ENCODE results near the gene SEC16B.

The SEC16B gene

GRCh38 chr1:178010674-178011464 lies 41.0 kb upstream of the SEC16B start:
- no peak for TF ChIP-seq ZFX (IDR thresholded peaks at IDR 0.05; ENCODE audit: borderline replicate concordance)
- no peak for TF ChIP-seq CTCF (IDR thresholded peaks at IDR 0.05)
- no peak overlapping the region for H3K27ac ChIP-seq

GRCh38 chr1:178006043-178006442 lies 36.2 kb upstream of the SEC16B start:
- H3K27ac ChIP-seq = no peak overlapping the region
- TF ChIP-seq CTCF (IDR thresholded peaks at IDR 0.05) (no peak), ZFX (IDR thresholded peaks at IDR 0.05; ENCODE audit: borderline replicate concordance) (no peak)

GRCh38 chr1:178005450-178005849 lies 35.6 kb upstream of the SEC16B start:
- no peak for TF ChIP-seq CTCF (IDR thresholded peaks at IDR 0.05)
- TF ChIP-seq ZFX (IDR thresholded peaks at IDR 0.05; ENCODE audit: borderline replicate concordance) = no peak
- H3K27ac ChIP-seq = no peak overlapping the region

- no peak for TF ChIP-seq CTCF (IDR thresholded peaks at IDR 0.05)
- TF ChIP-seq ZFX (IDR thresholded peaks at IDR 0.05; ENCODE audit: borderline replicate concordance) = no peak
- H3K27ac ChIP-seq = no peak overlapping the region
Measured at GRCh38 chr1:178004926-178005391, 35.1 kb upstream of the SEC16B start.

- no peak overlapping the region for H3K27ac ChIP-seq
- TF ChIP-seq CTCF (IDR thresholded peaks at IDR 0.05) (no peak), ZFX (IDR thresholded peaks at IDR 0.05; ENCODE audit: borderline replicate concordance) (no peak)
Measured at GRCh38 chr1:177998696-177999631, 29.1 kb upstream of the SEC16B start.

GRCh38 chr1:177996957-177997356 lies 27.1 kb upstream of the SEC16B start:
- TF ChIP-seq ZFX (IDR thresholded peaks at IDR 0.05; ENCODE audit: borderline replicate concordance) = no peak
- TF ChIP-seq CTCF (IDR thresholded peaks at IDR 0.05) = no peak
- no peak overlapping the region for H3K27ac ChIP-seq
